Measurements from ENCODE around the gene THRAP3. TPM values are rescaled to one million over a fixed set of nuclear protein-coding genes. Genes with fewer than 3 reads are reported as not detected.
A peak's percentile ranks its signal among the peaks of the same experiment; 100 is the strongest.
"Not testable (repeated sequence)": the region's sequence is repeated elsewhere in the genome, so short reads cannot be mapped to it uniquely, and the experiment has no call there.

The THRAP3 gene
- polyA plus RNA-seq, 1 experiment = 76.0 TPM

DNA sequence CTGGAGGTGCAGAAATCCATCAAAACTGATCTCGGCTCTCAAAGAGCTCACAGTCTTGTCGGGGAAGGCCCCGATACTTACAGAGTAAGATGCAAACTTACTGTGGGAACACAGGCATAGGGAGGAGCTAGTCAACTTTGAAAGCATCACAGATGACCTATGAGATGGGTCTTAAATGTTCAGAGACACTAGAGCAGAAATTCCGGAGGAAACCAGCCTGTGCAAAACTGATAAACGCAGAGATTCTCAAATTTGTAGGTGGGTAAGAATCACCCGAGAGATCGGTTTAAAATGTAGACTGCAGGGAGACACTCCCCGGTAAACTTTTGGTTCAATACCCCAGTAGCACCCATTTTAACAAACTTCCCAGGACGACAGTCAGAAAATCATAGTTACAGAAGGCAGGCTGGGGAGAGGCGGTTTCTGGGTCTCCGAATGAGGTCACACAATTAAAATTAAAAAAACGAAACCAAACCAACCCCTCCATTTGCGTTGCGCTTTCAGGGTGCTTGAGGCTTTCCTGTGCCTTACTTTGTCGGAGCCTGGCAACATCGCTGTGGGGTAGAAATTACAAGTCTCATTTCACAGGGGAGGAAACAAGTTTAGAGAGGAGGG is 755 bp upstream of the THRAP3 start:
- Histone ChIP-seq H3K27ac (ENCODE audit: low read depth, low read length) (peak overlapping the region; percentile 94), H3K27me3 (ENCODE audit: control insufficient read depth, insufficient read depth, low read length) (no peaks in the 10 kb centered on the region), H3K4me3 (ENCODE audit: low read depth, low read length) (peak overlapping the region; percentile 65), H3K9me3 (ENCODE audit: control insufficient read depth, insufficient read depth, low read length) (no peaks in the 10 kb centered on the region)
- no peak for DNase-seq (ENCODE audit: low read depth, low spot score)
- CTCF ChIA-PET = interaction anchor here (1.1 to 2.2 kb wide), 3 partner anchors 14 to 124 kb away, joined by 4 to 12 read pairs (median 7); no protein-coding TSS in a partner anchor
- TF ChIP-seq CTCF (IDR thresholded peaks at IDR 0.05; ENCODE audit: low read depth, low read length) = no peak
- POLR2A ChIA-PET = interaction anchor here (0.5 to 2.7 kb wide), 13 partner anchors 14 to 139 kb away, joined by 3 to 17 read pairs (median 4); partner anchors contain the start of genes TEKT2 and TRAPPC3

DNA sequence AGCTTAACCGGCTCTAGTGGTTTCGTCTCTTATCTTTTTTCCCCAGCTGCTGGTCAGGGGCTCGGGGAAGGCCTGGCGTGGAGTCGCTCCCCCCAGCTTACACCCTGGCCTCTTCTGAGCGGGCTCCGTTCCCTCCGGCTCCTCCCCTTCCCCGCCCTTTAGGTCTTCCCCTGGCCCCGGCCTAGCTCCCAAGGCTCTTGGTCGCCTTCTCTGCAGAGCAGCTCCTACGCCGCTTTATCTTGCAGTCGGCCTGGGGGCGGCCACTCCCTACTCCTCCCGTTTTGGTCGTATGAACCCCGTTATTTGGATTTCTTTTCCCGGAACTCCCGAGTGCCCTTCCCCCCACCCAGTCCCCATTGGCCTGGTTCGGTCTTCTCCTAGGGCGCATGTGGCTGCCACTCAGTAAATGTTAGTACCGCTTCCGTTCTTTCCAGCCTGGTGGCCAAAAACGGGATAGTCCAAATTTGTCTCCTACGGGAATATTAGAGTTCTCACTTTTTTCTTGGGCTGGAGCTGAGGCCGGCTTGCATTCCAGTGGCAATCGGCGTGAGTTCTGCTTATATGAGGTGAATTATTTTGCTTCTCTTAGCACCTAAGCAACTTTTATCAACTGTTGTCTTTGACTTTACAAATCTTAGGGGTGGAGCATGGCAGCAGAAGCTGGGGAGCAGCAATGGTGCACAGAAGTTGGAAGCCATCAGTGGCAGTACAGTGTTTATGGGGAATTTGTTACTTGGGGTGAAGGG is 467 bp downstream of the THRAP3 start:
- Histone ChIP-seq H3K27me3 (ENCODE audit: control insufficient read depth, insufficient read depth, low read length) (no peaks in the 10 kb centered on the region), H3K27ac (ENCODE audit: low read depth, low read length) (peak overlapping the region; percentile 93), H3K4me3 (ENCODE audit: low read depth, low read length) (peak overlapping the region; percentile 97), H3K9me3 (ENCODE audit: control insufficient read depth, insufficient read depth, low read length) (no peaks in the 10 kb centered on the region)
- ChIA-PET POLR2A (interaction anchor here (0.5 to 2.7 kb wide), 16 partner anchors 11 to 141 kb away, joined by 3 to 17 read pairs (median 4); partner anchors contain the start of genes MAP7D1, TEKT2 and TRAPPC3), CTCF (interaction anchor here (0.5 to 2.2 kb wide), 13 partner anchors 9 to 178 kb away, joined by 4 to 16 read pairs (median 6); partner anchors contain the start of gene TRAPPC3)
- peak; percentile 48 for DNase-seq (ENCODE audit: low read depth, low spot score)
- TF ChIP-seq CTCF (IDR thresholded peaks at IDR 0.05; ENCODE audit: low read depth, low read length) = peak; percentile 53

DNA sequence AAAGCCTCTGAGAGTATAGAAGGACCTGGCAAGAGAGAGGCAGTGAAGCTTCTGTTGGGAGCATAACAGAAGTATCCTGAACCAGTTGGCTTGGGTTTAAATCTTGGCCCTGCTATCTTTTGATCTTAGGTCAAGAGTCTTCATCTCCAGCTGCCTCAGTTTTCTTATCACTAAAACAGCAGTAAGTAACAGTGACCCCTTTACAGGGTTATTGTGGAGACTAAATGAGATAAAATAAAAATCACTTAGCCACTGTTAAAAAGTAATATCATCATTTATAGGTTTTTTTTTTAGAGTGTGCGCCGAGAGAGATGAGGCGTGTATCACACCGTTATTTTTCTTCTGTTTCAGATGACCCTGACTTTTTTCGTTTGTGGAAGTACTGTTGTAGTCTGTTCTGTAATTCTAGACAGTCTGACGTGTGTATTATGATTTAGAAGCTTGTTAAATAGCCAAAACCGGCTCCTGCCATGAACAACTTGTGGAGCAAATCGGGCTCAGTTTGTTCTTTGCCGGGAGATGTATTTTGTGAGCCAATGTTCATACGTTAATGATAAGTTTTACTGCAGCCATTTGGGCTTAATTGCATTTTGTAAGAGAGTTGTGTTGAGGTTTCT is 1.1 kb downstream of the THRAP3 start:
- Histone ChIP-seq H3K27me3 (ENCODE audit: control insufficient read depth, insufficient read depth, low read length) (no peaks in the 10 kb centered on the region), H3K4me3 (ENCODE audit: low read depth, low read length) (peak overlapping the region; percentile 97), H3K9me3 (ENCODE audit: control insufficient read depth, insufficient read depth, low read length) (no peaks in the 10 kb centered on the region), H3K27ac (ENCODE audit: low read depth, low read length) (peak overlapping the region; percentile 93)
- no peak for DNase-seq (ENCODE audit: low read depth, low spot score)
- ChIA-PET POLR2A (interaction anchor here (0.5 to 2.7 kb wide), 8 partner anchors 11 to 76 kb away, joined by 3 to 17 read pairs (median 5); partner anchors contain the start of genes MAP7D1 and TRAPPC3), CTCF (interaction anchor here (0.5 to 2.2 kb wide), 10 partner anchors 9 to 178 kb away, joined by 4 to 16 read pairs (median 6); partner anchors contain the start of gene TRAPPC3)
- no peak for TF ChIP-seq CTCF (IDR thresholded peaks at IDR 0.05; ENCODE audit: low read depth, low read length)

DNA sequence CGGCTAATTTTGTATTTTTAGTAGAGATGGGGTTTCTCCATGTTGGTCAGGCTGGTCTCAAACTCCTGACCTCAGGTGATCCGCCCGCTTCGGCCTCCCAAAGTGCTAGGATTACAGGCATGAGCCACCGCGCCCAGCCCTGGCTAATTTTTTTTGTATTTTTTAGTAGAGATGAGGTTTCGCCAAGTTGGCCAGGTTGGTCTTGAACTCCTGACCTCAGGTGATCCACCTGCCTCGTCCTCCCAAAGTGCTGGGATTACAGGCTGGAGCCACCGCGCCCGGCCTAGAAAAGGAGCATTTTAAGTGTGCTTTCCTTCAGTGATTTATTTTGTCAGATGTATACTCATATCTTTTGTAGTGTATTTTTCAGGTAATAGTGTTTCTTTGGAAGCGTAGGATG is 6.0 kb downstream of the THRAP3 start:
- H3K9me3 ChIP-seq (ENCODE audit: control insufficient read depth, insufficient read depth, low read length); H3K4me3 ChIP-seq (ENCODE audit: low read depth, low read length); CTCF ChIA-PET; H3K27me3 ChIP-seq (ENCODE audit: control insufficient read depth, insufficient read depth, low read length); H3K27ac ChIP-seq (ENCODE audit: low read depth, low read length); POLR2A ChIA-PET; DNase-seq (ENCODE audit: low read depth, low spot score): not testable (repeated sequence)

DNA sequence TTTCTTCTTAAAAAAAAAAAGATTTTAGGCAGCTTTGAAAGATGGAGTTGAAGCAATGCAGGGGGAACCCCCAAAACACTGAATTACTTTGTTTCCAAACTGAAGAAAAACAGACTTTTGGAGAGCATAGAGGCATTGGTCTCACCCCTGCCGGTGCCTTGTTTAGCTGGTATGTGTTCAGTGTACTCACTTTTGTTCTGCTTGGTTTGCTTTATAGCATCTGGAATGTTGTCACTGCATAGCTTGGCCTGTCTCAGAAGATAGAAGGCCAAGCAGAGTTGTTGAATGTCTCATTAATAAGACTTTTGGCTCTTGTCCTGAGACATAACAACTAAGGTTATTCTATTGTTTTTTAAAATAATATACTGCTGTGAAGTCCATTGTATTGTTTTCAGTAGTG is 6.9 kb downstream of the THRAP3 start:
- no peak overlapping the region for H3K27ac ChIP-seq (ENCODE audit: low read depth, low read length)
- no peak for TF ChIP-seq CTCF (IDR thresholded peaks at IDR 0.05; ENCODE audit: low read depth, low read length)
- DNase-seq (ENCODE audit: low read depth, low spot score) = no peak
- POLR2A ChIA-PET = no interaction called here
- H3K4me3 ChIP-seq (ENCODE audit: low read depth, low read length) = no peak overlapping the region
- no peaks in the 10 kb centered on the region for H3K9me3 ChIP-seq (ENCODE audit: control insufficient read depth, insufficient read depth, low read length)
- CTCF ChIA-PET = interaction anchor here (0.7 kb wide), 1 partner anchor 138 kb away, joined by 3 read pairs; no protein-coding TSS in a partner anchor
- no peaks in the 10 kb centered on the region for H3K27me3 ChIP-seq (ENCODE audit: control insufficient read depth, insufficient read depth, low read length)
